Measurements from ENCODE around the gene GALNT17. TPM values are rescaled to one million over a fixed set of nuclear protein-coding genes. Genes with fewer than 3 reads are reported as not detected.

Gene GALNT17
- total RNA-seq, 1 donor from 2014 or later = 0.12 TPM

DNA sequence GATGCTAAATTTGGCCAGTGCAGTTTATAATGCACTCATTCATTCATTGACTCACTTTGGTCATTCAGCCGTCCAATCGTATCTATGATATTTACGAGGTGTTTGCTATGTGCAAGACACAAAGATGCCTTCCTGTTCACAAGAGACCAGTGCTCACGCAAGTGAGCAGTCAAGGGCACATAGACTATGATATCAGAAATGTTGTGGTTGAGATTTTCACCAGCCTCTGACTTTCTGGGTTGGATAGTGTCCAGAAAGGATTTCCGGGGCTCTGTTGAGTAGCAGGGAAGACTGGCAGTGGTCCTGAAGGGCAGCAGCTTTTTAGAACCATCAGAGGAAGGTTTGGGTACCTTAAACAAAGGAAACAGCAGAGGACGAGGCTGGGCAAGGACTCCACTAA, 191.8 kb downstream of the GALNT17 start:
- TF ChIP-seq CTCF (conservative IDR thresholded peaks at IDR 0.05; ENCODE audit: low read depth, low read length) = no peak
- H3K4me3 ChIP-seq (ENCODE audit: low read depth, low read length) = no peak overlapping the region
- DNase-seq (ENCODE audit: low read depth) = no peak

- DNase-seq (ENCODE audit: low read depth) = no peak
- TF ChIP-seq CTCF (conservative IDR thresholded peaks at IDR 0.05; ENCODE audit: low read depth, low read length) = no peak
Observed at GRCh38 chr7:71325151-71325550, 193.2 kb downstream of the GALNT17 start.

GRCh38 chr7:71326595-71326994, 194.7 kb downstream of the GALNT17 start:
- no peak for TF ChIP-seq CTCF (conservative IDR thresholded peaks at IDR 0.05; ENCODE audit: low read depth, low read length)
- no peak overlapping the region for H3K4me3 ChIP-seq (ENCODE audit: low read depth, low read length)
- DNase-seq (ENCODE audit: low read depth) = no peak

More at GRCh38 chr7:71325151-71325550, 193.2 kb downstream of the GALNT17 start:
- H3K4me3 ChIP-seq (ENCODE audit: low read depth, low read length) = no peak overlapping the region

GRCh38 chr7:71327946-71328345, 196.0 kb downstream of the GALNT17 start:
- H3K4me3 ChIP-seq (ENCODE audit: low read depth, low read length) = no peak overlapping the region
- no peak for DNase-seq (ENCODE audit: low read depth)
- no peak for TF ChIP-seq CTCF (conservative IDR thresholded peaks at IDR 0.05; ENCODE audit: low read depth, low read length)

DNA sequence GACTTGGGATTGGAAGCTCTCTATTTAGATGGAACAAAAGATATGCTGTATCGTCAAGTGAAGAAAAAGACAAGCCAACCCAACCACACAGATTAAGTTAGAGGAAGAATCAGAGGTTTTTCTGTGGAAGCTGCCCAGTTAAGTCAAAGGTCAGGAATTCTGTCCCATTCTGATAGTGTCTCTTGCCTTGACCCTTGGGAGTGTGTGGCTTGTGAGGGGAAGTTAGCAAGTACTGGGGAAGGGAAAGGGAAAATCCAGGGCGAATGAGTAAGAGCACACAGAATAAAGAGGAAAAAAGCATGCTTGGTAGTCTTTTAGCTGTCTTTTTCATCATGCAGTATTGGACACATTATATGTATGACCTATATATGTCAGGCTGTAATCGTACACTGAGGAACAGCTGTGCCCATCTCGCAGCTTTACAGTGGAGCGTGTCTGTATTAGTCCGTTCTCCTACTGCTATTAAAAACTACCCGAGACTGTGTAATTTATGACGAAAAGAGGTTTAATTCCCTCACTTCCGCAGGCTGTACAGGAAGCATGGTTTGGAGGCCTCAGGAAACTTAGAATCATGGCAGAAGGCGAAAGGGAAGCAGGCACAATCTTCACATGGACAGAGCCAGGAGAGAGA, 197.2 kb downstream of the GALNT17 start:
- TF ChIP-seq CTCF (conservative IDR thresholded peaks at IDR 0.05; ENCODE audit: low read depth, low read length) = no peak
- no peak for DNase-seq (ENCODE audit: low read depth)
- no peak overlapping the region for H3K4me3 ChIP-seq (ENCODE audit: low read depth, low read length)

GRCh38 chr7:71332207-71332606, 200.3 kb downstream of the GALNT17 start:
- no peak for TF ChIP-seq CTCF (conservative IDR thresholded peaks at IDR 0.05; ENCODE audit: low read depth, low read length)
- no peak overlapping the region for H3K4me3 ChIP-seq (ENCODE audit: low read depth, low read length)
- no peak for DNase-seq (ENCODE audit: low read depth)

DNA sequence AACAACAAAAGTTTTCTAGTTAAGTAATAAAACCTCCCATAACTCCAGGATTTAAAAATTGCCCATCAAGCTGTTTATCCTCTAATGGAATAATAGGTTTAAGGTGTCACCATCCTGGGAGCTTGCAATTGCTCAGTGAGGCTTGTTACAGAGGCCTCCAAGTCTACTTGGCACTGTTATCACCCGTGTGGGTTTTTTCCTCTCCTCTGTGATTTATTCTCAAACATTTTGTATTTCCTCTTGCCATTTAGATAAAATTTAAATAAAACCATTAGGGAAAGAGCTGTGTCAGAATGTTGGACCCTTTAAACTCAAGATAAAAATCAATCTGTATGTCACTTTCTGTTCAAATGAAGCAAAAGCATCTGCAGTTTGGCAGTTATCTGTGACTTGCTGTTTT, 202.6 kb downstream of the GALNT17 start:
- H3K4me3 ChIP-seq (ENCODE audit: low read depth, low read length) = no peak overlapping the region
- TF ChIP-seq CTCF (conservative IDR thresholded peaks at IDR 0.05; ENCODE audit: low read depth, low read length) = no peak
- DNase-seq (ENCODE audit: low read depth) = no peak
